Transverse colon (tissue), 4 donors: ENCODE results near the gene GAMT.

Experiments
- EP300 ChIP-seq: sonication (generic); formaldehyde crosslinking; IDR thresholded peaks from one replicate; pipeline ENCODE4 v1.6.1; 2017; ENCODE audit warnings: antibody characterized with exemption, low read depth
- POLR2A ChIP-seq: fragments of 450-650 bp; IDR thresholded peaks from one replicate; pipeline ENCODE4 v1.6.1; 2016; ENCODE audit warnings: antibody characterized with exemption, mild to moderate bottlenecking, moderate library complexity
- POLR2AphosphoS5 ChIP-seq, 3 donors: sonication (generic); formaldehyde crosslinking; IDR thresholded peaks; one replicate each; pipeline ENCODE4 v1.6.1; 2016; ENCODE audit warnings: antibody characterized with exemption in 3 of 3
- TF ChIP-seq, protein P1 (sequence below), 5 experiments: fragments of 200-600 bp in 3 of 5; fragments of 450-650 bp in 2 of 5; sonication (generic) in 3 of 5; IDR thresholded peaks; 1 replicate in 2 of 5; 2 replicates in 3 of 5; pipeline ENCODE4 v1.5.1; 2016 to 2017; ENCODE audit warnings: antibody characterized with exemption in 5 of 5, inconsistent platforms in 3 of 5, mild to moderate bottlenecking in 2 of 5, moderate library complexity in 1 of 5

DNA sequence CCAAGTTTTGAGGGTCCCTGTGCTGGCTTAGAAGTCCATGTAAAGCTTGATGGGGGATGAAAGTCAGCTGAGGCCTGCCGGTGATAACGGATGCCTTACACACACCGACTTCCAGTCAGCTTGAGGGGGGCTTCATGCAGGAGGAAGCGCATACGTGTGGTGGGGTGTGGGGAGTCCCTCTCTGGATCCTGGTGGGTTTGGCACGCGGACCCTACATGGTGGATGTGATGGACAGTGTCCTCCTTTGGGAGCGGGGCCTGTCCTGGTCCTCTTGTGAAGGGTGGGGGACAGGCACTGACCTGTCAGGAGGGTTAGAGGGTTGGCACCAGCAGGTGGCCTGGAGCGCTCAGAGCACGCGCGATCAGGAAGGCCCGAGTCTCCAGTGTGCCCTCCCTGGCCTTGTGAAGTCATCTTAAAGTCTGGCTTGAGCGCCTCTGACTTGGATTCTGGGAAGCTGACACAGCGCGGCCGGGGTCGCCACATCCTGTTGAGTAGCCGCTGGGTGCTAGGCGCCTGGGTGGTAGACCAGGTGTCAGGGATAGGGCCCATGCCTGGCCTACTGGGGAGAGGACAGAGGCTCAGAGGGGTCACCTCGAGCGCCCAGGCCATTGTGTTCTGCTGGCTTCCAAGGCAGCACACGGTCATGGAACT, 8.9 kb upstream of the GAMT start:
- TF ChIP-seq, protein P1, sequence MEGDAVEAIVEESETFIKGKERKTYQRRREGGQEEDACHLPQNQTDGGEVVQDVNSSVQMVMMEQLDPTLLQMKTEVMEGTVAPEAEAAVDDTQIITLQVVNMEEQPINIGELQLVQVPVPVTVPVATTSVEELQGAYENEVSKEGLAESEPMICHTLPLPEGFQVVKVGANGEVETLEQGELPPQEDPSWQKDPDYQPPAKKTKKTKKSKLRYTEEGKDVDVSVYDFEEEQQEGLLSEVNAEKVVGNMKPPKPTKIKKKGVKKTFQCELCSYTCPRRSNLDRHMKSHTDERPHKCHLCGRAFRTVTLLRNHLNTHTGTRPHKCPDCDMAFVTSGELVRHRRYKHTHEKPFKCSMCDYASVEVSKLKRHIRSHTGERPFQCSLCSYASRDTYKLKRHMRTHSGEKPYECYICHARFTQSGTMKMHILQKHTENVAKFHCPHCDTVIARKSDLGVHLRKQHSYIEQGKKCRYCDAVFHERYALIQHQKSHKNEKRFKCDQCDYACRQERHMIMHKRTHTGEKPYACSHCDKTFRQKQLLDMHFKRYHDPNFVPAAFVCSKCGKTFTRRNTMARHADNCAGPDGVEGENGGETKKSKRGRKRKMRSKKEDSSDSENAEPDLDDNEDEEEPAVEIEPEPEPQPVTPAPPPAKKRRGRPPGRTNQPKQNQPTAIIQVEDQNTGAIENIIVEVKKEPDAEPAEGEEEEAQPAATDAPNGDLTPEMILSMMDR (IDR thresholded peaks at IDR 0.05) = no peak
- TF ChIP-seq EP300 (no peak), POLR2A (no peak), POLR2AphosphoS5 (IDR thresholded peaks at IDR 0.05) (no peak)
